Activated CD8-positive, alpha-beta memory T cell treated with anti-CD3 and anti-CD28 coated beads, Interleukin-2, amount 50 U/mL, for 4 hours (primary cell): ENCODE measurements around the gene RBP5.
"Not testable (repeated sequence)": the region's sequence is repeated elsewhere in the genome, so short reads cannot be mapped to it uniquely, and the experiment has no call there.

Experiments
- DNase-seq: peaks from one replicate; pipeline ENCODE4 v3.0.0-alpha.2; 2020

The RBP5 gene

DNA sequence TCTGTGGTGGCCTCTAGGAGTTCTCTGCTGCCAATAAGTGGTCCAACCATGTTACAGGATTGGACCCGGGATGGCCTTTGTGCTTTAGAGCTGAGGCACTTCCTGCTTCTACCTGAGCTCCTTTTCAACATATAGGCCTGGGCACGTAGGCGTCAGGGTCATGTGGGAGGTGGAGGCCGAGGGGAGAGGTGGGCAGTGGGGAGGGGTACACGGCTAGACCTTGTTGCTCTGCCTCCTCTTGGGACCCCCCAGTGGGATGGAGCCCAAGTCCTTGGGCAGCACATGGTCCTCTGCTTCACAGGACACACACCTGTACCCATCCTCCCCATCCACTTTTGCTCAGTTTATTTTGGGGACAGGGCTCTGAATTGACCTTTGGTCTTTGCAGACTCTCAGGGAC, 7.4 kb downstream of the RBP5 start:
- DNase-seq = no peak

DNA sequence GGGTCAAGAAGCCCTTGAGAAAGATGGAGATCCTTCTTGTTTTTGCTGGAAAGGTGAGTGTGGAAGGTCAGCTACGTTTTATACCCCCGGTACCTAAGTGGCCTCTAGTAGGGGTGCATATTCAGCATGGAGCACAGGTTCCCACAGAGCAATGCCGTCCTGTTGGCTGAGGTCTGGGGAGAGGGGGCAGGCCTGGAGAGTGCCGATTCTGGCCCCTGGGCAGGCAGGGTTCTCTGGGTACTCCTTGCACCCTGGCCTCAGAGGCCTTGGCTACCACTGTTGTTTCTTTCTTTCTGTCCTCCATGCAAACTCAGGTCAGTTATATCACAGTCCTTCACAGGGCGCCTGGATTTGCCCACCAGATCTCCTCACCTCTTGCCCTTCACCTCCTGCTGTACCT, 8.5 kb downstream of the RBP5 start:
- DNase-seq = no peak

DNA sequence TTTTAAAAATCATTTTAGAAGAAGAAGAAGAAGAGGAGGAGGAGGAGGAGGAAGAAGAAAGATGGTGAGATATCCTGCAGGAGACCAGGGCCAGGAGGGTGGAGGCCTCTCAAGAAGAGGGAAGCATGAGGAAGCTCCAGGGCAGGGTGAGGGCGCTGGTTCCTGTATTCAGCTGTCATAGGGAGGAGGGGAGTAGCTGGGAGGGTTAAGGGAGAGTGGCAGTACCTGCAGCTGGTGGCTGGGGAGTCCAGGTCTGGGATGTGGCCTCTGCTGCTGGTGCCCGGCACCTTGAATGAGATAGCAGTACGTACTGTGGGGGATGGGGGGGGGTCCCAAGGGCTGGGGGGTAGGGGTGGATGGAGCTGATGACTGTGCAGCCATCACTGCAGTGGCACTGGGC, 9.8 kb downstream of the RBP5 start:
- DNase-seq = no peak

DNA sequence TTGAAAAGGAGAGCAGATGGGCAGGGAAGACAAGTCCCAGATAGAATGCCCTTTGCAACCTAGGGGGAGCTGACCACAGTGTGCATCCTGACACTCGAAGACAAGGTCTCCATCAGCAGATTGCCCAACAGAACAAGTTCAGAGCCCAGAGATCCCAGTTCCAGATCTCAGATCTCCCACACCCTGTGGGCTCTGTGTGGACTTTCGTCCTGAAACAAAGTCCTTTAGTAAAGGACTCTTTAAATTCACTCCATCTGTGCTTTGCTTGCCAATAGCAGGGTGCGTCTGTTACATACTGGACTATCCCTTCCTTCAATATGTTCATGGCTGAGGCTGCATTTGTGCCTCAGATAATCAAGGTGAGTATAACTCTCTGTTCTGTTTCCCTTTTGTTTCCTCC, 11.0 kb downstream of the RBP5 start:
- no peak for DNase-seq

DNA sequence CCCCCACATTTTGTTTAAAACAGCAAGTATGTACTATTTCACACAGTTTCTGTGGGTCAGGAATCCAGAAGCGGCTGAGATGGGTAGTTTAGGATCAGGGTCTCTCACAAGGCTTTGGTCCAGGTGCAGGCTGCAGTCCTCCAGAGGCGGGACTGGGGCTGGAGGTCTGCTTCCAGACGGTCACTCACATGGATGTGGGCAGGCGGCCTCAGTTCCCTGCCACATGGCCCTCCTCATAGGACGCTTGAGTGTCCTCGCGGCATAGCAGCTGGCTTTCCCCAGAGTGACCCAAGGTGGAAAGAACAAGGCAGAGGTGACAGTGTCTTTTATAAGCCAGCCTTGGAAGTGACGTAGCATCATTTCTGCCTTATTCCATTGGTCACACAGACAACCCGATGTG, 11.8 kb downstream of the RBP5 start:
- DNase-seq = no peak

DNA sequence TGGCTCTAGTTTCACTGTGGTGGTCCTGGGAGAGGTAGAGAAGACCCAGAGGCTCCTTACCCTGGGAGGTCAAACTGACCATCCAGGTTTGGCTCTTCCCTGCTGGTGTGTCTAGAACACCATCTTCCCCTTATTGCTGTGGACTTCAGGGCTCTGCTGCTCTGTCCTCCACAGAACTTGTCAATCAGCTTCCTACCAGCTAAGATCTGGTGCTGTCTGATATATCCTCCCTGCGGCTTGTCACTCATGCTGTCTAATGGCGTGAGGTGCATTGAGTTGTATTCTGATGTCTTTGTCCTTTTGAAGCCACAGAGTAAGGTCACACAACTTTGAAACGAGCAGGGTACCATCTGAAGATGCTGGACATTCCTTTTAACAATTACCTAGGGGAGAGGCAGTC, 12.5 kb downstream of the RBP5 start:
- DNase-seq = no peak

DNA sequence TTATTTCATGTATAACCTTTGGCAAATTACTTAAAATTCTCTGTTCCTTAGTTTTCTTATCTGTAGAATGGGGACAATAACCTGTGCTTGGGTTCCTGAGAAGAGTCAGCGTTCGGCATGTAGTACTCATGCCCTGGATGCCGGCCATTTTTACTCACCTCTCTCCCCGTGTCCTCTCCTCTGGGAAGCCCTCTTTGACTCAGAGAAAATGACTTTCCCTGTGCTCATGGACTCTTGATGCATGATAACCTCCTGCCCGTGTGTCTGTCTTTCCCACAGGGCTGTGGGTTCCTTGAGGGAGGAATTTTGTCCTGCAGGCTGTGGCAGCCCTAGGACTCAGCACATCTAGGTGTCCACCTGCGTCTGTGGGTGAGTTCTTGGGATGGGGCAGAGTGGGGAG, 13.8 kb downstream of the RBP5 start:
- no peak for DNase-seq

DNA sequence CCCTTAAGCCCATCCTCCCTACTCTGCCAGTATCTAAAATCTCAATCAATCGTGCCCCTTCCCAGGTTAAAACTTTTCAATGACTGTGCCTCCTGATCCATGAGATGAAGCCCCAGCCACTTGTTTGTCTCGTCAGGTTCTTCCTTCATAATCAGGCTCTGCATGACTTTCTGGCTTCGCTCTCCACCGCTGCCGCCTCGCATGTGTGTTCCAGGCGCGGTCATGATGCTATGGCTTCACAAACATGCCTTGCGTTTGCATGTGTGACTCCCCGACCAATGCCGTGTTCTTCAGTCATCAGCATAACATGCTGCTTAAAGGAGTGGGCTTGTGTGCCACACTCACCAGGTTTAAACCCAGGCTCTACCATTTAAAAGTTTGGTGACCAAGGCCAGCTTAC, 14.7 kb downstream of the RBP5 start:
- no peak for DNase-seq

DNA sequence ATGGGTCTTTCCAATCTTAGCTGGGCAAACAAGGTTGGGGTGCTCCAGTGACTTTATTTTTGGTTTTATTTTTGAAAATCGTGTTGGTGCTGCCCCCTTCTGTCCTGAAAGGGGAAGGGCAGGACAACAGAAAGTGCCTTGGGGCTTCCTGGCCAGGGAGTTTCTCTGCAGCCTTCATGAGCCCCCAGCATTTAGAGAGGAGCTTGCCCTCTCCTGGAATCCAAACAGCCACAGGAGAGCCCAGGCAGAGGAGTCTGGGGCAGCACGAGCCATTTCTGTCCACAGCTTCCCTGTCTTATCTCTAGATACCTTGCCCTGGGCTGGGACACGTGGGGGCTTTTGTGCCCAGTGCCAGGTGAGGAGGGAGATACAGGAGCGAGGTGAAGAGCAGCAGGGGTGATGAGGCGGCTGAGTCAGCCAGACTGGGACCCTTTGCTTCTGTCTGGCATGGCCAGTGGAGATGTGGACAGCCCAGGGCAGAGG, 15.3 kb downstream of the RBP5 start:
- DNase-seq = no peak

DNA sequence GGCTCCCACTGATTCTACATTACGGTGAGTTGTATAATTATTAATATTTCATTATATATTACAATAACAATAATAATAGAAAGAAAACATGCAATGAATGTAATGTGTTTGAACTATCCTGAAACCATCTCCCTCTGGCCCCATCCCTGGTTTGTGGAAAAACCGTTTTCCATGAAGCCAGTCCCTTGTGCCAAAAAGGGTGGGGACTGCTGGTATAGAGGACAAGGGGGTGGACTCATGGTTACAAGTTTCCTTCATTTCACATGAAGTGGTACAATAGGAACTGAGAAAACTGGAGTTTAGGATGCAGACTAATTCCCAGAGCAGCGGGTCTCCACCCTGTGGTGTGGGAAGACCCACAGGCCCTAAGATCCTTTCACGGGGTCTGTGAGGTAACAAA, 16.6 kb downstream of the RBP5 start:
- no peak for DNase-seq

DNA sequence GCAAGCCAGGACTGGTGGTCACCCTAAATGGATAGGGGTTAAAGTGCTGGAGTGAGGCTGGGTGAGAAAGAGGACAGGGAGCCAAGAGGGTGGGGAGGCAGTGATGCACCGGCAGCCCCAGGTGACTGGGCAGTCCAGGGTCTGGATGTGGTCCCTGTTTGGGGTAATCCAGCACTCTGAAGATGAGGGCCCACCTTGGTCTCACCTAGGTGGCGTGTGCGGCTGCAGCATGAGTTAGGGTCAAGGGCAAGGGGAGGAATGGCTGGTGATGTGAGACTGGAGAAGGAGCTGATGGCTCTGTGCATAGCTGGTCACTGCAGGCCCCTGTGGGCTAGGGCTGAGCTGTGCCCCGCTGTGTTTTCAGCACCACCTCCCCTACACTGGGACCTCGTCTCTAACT, 18.0 kb downstream of the RBP5 start:
- no peak for DNase-seq

DNA sequence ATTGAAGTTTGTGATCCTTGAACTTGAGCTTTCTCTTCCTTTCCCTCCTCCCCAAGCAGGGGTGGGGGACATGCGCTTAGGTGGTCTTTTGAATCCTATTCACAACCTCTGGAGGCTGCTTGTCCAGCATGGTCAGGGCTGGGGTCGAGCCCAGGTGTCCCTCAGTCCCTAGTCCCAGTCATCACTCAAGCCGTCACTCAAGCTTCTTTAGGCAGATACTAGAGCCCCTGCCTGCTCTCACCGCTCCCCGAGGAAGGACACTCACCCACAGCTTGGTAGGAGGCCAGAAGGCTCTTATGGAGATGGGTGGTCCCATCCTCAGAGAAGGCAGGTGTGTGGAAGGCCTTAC, 19.1 kb downstream of the RBP5 start:
- no peak for DNase-seq

DNA sequence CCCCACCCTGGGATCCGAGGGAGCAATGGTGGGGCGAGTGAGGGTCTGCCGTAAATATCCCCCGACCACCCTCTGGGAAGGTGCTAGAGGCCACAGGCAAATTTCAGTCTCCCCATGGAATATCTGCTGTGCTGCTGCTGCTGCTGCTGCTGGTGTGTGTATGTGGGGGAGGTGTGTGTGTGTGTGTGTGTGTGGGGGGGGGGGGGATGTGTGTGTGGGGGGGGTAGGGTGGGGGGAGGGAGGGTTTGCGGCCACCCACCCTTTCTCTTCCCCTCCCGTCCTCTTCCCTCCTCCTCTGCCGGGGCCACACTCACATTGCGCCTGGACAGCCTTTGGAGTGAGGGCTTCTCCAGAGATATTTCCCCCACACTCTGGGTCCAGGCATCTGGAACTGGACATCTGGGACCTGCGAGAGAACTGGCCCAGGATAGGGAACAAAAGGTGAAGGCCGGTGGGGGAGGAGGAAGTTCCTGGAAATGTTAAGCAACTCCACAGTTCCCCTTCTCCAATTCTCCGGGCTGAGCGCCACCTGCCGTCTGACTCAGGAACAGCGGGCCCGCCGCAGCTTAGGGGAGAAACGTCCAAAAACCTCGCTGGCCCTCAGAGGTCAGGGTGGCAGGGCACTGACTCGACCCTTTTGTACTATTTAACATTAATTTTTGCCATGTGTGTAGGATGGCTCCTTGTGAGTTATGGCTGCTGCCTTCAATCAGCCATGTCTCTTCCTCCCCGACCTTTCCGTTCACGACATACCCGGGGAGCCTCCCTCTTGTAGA, 19.7 kb downstream of the RBP5 start, which contains the start of gene C1RL:
Gene C1RL (minus strand): TSS at position 419 of the 776 bp plus-strand sequence. CDS start 34 bp downstream, at position 385.
- DNase-seq = peak; percentile 80

DNA sequence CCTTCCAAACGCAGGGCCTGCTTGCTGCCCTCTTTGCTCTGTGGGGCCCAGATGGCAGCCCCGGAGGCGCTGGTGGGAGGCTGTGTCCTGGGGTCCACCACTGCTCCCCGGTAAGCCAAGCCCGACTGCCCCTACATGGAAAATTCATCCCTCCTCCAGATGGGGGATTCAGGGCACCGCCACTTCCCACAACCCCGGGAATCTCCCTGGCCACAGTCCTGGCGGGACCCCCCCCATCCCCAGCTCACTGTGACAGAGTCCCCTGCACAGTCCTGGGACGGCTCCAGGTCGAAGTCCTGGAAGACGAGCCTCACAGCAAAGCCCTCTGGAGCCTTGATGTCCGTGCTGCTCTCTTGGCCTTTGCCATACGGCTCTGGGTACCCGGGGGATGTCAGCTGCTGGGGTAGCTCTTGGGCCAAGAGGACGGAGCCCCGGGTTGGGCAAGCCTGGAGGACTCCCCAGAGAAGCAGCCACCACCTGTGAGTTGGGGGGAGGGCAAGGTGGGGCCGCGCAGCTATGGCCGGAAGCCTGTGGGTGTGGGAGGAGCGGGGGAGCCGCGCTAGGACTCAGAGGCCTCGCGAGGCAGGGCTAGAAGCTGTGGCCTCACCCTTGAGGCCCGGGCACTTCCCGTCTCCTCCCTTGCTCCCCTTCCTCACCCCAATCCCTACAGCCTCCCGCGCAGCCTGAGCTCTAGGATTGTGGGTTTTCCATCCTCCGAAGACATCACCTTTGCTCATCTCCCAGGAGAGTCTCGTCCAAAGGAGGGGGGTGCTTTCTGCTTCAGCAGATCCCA, 20.5 kb downstream of the RBP5 start:
- peak; percentile 68 for DNase-seq

DNA sequence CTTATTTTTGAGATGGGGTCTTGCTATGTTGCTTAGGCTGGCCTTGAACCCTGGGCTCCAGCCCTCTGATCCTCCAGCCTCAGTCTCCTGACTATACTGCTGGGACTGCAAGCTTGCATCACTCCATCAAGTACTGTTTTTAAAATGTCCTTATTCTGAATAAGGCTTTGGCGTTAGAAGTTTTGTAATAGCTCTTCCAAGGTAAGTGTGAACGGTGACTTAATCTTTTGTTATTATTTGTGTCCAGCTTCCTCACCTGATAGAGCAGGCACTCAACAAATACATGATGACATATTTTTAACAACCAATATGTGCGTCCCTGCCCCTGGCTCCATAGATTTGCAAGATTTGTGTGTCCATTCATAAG, 21.1 kb downstream of the RBP5 start:
- DNase-seq = no peak

DNA sequence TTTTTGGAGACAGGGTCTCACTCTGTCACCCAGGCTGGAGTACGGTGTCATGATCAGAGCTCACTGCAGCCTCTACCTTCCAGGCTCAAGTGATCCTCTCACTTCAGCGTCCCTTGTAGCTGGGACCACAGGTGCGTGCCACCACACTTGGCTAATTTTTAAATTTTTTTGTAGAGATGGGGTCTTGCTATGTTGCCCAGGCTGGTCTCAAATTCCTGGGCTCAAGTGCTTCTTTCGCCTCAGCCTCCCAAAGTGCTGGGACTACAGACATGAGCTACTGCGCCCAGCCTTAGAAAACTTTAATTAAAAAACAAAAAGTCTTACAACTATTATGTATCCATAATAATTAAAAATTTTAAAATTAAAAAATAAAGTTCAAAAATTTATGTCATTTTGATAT, 21.5 kb downstream of the RBP5 start:
- DNase-seq = not testable (repeated sequence)

DNA sequence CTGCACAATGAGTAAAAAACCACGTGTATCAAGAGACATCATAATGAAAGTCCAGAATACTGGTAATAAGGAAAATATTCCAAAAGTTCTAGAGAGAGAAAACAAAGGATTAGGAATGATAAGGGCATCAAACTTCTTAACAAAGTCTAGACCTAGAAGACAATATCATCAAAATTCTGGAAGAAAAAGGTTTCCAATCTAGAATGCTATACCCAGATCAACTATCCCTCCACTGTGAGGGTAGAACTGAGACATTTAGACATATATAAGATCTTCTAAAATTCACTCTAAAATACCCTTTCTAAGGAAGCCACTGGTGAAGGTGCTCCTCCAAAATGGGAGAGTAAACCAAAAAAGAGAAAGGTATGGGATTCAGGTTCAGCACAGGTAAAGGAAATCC, 22.6 kb downstream of the RBP5 start:
- DNase-seq = no peak

DNA sequence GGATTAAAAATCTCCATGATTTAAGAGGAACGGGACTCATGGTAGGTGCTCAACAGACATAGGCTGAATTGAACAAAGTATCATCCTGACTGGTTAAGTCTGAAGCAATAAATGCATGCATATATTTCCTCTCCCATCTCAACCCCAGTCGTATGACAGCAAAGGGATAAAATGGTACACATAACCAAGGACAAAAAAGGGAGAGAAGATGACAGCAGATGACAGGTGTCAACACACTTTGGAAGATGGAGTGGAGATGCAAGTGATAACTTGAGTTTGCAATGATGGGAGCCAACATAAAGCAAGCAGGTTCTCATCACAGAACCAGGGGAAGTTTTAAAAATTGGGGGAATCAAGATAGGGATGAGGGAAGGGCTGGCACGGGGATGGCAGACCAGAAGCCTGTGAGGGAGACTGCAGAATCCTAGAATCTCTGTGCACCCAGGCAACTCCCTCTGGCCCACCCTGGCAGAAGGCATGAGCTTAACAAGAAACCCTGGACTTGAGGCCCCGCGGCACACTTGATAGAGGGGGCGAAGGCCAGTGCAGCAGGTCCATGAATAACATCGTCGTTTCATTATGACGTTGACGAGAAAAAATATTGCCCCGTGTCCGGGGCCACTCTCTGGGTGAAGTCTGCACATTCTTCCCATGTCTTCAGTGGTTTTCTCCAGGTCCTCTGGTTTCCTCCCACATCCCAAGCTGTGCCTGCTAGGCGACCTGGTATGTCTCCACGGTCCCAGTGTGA, 24.7 kb downstream of the RBP5 start:
- DNase-seq = no peak

DNA sequence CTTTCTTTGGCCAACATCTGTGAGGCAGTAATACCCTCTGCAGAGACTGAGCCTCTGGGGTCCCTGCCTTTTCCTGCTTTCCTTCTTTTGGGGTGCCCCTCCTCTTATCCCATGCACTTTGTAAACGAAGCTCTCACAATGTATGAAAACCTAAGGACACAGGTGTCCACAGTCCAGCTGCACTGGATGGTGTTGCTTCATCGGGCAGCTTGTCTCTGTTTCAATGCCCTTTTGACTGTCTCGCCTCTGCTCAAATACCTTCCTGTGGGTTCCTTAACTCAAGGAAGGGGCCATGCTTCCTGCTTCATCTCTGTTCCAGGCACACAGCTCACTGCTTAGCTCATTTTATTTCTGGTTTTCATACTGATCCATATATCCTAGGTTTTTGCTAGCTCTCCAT, 26.1 kb downstream of the RBP5 start:
- DNase-seq = no peak

DNA sequence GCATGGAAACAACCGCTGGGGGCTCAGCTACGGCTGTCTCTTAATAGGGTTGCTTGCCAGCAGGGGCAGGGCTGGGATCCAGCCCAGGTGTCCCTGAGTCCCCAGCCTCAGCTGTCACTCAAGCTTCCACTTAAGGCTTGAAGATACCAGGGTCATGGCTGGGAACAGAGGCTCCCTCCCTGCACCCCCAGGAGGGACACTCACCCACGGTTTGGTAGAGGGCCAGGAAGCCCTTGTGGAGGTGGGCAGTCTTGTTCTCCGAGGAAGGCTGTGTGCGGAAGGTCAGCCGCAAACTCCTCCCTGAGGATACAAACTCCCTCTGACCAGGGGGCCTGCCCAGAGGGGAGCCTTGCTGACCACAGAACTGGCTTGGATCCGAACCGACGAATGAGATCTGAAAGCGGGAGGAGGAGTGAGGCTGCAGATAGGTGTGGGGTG, 27.0 kb downstream of the RBP5 start:
- DNase-seq = no peak

DNA sequence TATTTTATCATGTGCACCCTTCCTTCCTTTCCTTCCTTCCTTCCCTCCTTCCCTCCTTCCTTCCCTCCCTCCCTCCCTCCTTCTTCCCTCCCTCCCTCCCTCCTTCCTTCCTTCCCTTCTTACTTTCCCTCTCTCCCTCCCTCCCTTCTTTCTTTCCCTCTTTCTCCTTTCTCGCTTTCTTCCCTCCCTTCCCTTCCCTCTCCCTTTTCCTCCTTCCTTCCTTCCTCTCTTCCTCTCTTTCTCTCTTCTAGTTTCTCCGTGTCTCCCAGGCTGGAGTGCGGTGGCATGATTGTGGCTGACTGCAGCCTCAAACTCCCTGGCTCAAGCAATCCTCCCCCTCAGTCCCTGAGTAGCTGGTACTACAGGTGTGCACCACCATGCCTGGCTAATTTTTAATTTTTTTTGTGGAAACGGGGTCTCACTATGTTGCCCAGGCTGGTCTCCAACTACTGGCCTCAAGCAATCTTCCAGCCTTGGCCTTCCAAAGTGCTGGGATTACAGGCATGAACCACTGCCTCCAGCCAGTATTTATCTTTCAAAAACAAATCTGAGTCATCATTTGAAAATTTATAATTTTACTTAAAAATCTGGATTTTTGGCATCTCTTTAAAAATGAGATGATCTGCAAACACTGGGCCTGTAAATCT, 27.5 kb downstream of the RBP5 start:
- no peak for DNase-seq

DNA sequence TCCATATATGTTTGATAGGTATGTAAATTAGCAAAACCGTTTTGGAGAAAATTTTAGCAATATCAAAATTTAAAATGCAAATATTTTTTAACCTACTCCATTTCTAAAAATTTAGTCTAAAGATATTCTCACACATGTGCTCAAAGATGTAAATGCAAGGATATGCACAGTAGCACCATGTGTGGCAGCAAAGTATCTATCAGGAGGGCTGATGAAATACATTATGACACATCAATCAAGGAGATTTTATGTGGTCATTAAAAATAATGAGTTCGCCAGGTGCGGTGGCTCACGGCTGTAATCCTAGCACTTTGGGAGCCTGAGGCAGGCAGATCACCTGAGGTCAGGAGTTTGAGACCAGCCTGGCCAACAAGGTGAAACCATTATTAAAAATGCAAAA, 28.4 kb downstream of the RBP5 start:
- no peak for DNase-seq
